ENCODE data around the gene HES2. TPM values are rescaled to one million over a fixed set of nuclear protein-coding genes. Genes with fewer than 3 reads are reported as not detected.

HES2 gene
- total and polyA plus RNA-seq, 2 experiments from 2014 or later, result 1.6 to 2.1 TPM

DNA sequence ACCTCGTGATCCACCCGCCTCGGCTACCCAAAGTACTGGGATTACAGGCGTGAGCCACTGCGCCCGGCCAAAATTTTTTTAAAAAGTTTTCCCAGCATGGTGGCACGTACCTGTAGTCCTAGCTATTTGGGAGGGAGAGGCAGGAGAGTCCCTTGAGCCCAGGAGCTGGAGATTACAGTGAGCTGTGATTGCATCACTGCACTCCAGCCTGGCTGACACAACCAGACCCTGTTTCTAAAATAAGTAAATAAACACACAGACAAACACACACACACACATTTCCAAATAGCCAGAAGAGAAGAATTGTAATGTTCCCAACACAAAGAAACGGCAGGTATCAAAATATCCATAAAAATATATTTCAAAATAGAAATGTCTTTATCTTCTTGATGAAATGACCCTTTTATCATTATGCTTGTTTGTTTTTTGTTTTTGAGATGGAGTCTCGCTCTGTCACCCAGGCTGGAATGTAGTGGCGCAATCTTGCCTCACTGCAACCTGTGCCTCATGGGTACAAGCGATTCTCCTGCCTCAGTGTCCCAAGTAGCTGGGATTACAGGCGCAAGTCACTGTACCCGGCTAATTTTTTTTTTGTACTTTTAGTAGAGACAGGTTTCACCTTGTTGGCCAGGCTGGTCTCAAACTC lies 9.3 kb downstream of the HES2 start (continued):
- TF ChIP-seq, protein P1, sequence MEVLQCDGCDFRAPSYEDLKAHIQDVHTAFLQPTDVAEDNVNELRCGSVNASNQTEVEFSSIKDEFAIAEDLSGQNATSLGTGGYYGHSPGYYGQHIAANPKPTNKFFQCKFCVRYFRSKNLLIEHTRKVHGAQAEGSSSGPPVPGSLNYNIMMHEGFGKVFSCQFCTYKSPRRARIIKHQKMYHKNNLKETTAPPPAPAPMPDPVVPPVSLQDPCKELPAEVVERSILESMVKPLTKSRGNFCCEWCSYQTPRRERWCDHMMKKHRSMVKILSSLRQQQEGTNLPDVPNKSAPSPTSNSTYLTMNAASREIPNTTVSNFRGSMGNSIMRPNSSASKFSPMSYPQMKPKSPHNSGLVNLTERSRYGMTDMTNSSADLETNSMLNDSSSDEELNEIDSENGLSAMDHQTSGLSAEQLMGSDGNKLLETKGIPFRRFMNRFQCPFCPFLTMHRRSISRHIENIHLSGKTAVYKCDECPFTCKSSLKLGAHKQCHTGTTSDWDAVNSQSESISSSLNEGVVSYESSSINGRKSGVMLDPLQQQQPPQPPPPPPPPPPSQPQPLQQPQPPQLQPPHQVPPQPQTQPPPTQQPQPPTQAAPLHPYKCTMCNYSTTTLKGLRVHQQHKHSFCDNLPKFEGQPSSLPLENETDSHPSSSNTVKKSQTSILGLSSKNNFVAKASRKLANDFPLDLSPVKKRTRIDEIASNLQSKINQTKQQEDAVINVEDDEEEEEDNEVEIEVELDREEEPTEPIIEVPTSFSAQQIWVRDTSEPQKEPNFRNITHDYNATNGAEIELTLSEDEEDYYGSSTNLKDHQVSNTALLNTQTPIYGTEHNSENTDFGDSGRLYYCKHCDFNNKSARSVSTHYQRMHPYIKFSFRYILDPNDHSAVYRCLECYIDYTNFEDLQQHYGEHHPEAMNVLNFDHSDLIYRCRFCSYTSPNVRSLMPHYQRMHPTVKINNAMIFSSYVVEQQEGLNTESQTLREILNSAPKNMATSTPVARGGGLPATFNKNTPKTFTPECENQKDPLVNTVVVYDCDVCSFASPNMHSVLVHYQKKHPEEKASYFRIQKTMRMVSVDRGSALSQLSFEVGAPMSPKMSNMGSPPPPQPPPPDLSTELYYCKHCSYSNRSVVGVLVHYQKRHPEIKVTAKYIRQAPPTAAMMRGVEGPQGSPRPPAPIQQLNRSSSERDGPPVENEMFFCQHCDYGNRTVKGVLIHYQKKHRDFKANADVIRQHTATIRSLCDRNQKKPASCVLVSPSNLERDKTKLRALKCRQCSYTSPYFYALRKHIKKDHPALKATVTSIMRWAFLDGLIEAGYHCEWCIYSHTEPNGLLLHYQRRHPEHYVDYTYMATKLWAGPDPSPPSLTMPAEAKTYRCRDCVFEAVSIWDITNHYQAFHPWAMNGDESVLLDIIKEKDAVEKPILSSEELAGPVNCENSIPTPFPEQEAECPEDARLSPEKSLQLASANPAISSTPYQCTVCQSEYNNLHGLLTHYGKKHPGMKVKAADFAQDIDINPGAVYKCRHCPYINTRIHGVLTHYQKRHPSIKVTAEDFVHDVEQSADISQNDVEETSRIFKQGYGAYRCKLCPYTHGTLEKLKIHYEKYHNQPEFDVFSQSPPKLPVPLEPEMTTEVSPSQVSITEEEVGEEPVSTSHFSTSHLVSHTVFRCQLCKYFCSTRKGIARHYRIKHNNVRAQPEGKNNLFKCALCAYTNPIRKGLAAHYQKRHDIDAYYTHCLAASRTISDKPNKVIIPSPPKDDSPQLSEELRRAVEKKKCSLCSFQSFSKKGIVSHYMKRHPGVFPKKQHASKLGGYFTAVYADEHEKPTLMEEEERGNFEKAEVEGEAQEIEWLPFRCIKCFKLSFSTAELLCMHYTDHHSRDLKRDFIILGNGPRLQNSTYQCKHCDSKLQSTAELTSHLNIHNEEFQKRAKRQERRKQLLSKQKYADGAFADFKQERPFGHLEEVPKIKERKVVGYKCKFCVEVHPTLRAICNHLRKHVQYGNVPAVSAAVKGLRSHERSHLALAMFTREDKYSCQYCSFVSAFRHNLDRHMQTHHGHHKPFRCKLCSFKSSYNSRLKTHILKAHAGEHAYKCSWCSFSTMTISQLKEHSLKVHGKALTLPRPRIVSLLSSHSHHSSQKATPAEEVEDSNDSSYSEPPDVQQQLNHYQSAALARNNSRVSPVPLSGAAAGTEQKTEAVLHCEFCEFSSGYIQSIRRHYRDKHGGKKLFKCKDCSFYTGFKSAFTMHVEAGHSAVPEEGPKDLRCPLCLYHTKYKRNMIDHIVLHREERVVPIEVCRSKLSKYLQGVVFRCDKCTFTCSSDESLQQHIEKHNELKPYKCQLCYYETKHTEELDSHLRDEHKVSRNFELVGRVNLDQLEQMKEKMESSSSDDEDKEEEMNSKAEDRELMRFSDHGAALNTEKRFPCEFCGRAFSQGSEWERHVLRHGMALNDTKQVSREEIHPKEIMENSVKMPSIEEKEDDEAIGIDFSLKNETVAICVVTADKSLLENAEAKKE (CRISPR knock-in tag; IDR thresholded peaks at IDR 0.05), result no peak

DNA sequence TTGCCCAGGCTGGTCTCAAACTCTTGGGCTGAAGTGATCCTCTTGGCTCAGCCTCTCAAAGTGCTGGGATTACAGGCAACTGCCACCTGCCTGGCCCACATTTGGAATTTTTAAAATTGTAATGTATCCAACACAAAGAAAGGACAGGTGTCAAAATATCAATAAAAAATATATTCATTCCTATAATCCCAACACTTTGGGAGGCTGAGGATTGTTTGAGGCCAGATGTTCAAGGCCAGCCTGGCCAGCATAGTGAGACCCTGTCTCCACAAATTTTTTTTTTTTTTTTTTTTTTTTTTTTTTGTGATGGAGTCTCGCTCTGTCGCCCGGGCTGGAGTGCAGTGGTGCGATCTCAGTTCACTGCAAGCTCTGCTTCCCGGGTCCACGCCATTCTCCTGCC lies 10.0 kb downstream of the HES2 start:
- no peak overlapping the region for H3K27ac ChIP-seq (ENCODE audit: low read depth)
- no peak overlapping the region for H3K27ac Mint-ChIP-seq
- no peak for ATAC-seq
- H4K20me1 ChIP-seq (replicated peaks; ENCODE audit: insufficient read depth), result no peaks in the 10 kb centered on the region
- H3K9me3 Mint-ChIP-seq, result no peaks in the 10 kb centered on the region; the same call in 2 of the 3 replicates
- no peaks in the 10 kb centered on the region for H3K36me3 Mint-ChIP-seq (ENCODE audit: low read depth)
- DNase-seq (ENCODE audit: low spot score), result no peak
- no peaks in the 10 kb centered on the region for H3K9me2 ChIP-seq (ENCODE audit: insufficient read depth)
- no peaks in the 10 kb centered on the region for H3K79me2 ChIP-seq (replicated peaks; ENCODE audit: insufficient read depth)
- H3K4me1 Mint-ChIP-seq, result peaks cover 4% of the 10 kb centered on the region
- no peak overlapping the region for H3K4me2 ChIP-seq
- H2AFZ ChIP-seq, result no peak overlapping the region
- H3K27me3 Mint-ChIP-seq (ENCODE audit: insufficient read depth, low read depth, poor library complexity), result peaks cover 19% of the 10 kb centered on the region
- peaks cover 24% of the 10 kb centered on the region for H3K27me3 ChIP-seq (ENCODE audit: insufficient read depth)
- H3F3A ChIP-seq (replicated peaks; ENCODE audit: low read depth), result 0 out of 2 replicates have a peak, but pooled peaks cover 7% of the 10 kb centered on the region
- peaks cover 6% of the 10 kb centered on the region for H3K4me1 ChIP-seq (ENCODE audit: insufficient read depth)
- no peaks in the 10 kb centered on the region for H3K36me3 ChIP-seq (ENCODE audit: insufficient read depth)
- no peak overlapping the region for H3K4me3 Mint-ChIP-seq
- no peak overlapping the region for H3K4me3 ChIP-seq
- TF ChIP-seq, protein P1 (CRISPR knock-in tag; IDR thresholded peaks at IDR 0.05), result no peak
- TF ChIP-seq POLR2AphosphoS5 (IDR thresholded peaks at IDR 0.05; ENCODE audit: low read depth) (no peak), STAT1 (IDR thresholded peaks at IDR 0.05; ENCODE audit: unreplicated experiment) (no peak), JUNB (IDR thresholded peaks at IDR 0.05; ENCODE audit: unreplicated experiment) (no peak)
- TF ChIP-seq, protein P2, sequence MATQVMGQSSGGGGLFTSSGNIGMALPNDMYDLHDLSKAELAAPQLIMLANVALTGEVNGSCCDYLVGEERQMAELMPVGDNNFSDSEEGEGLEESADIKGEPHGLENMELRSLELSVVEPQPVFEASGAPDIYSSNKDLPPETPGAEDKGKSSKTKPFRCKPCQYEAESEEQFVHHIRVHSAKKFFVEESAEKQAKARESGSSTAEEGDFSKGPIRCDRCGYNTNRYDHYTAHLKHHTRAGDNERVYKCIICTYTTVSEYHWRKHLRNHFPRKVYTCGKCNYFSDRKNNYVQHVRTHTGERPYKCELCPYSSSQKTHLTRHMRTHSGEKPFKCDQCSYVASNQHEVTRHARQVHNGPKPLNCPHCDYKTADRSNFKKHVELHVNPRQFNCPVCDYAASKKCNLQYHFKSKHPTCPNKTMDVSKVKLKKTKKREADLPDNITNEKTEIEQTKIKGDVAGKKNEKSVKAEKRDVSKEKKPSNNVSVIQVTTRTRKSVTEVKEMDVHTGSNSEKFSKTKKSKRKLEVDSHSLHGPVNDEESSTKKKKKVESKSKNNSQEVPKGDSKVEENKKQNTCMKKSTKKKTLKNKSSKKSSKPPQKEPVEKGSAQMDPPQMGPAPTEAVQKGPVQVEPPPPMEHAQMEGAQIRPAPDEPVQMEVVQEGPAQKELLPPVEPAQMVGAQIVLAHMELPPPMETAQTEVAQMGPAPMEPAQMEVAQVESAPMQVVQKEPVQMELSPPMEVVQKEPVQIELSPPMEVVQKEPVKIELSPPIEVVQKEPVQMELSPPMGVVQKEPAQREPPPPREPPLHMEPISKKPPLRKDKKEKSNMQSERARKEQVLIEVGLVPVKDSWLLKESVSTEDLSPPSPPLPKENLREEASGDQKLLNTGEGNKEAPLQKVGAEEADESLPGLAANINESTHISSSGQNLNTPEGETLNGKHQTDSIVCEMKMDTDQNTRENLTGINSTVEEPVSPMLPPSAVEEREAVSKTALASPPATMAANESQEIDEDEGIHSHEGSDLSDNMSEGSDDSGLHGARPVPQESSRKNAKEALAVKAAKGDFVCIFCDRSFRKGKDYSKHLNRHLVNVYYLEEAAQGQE (IDR thresholded peaks at IDR 0.05; ENCODE audit: unreplicated experiment), result no peak
